Parathyroid adenoma (tissue), 2 donors: ENCODE measurements around the gene AP5Z1.

Experiments used
- H2AFZ ChIP-seq: fragments of 300-600 bp; sonication (generic); one replicate; pipeline ENCODE4 v1.7.0; 2017; ENCODE audit warnings: antibody characterized with exemption, mild to moderate bottlenecking
- H3K27ac ChIP-seq: fragments of 300-600 bp; sonication (generic); one replicate; pipeline ENCODE4 v1.7.0; 2017
- H3K27me3 ChIP-seq: fragments of 300-600 bp; sonication (generic); one replicate; pipeline ENCODE4 v1.7.0; 2017; ENCODE audit warnings: low read length; ENCODE audit not compliant: control insufficient read depth, insufficient read depth
- H3K36me3 ChIP-seq: fragments of 300-600 bp; sonication (generic); one replicate; pipeline ENCODE4 v1.7.0; 2017; ENCODE audit warnings: low read length; ENCODE audit not compliant: control insufficient read depth, insufficient read depth
- H3K4me1 ChIP-seq: fragments of 300-600 bp; sonication (generic); one replicate; pipeline ENCODE4 v1.7.0; 2017; ENCODE audit warnings: control low read depth
- H3K4me2 ChIP-seq: fragments of 300-600 bp; sonication (generic); one replicate; pipeline ENCODE4 v1.7.0; 2017; ENCODE audit warnings: low read length
- H3K4me3 ChIP-seq: fragments of 300-600 bp; sonication (generic); one replicate; pipeline ENCODE4 v1.7.0; 2017; ENCODE audit warnings: low read depth, low read length
- H3K79me2 ChIP-seq: fragments of 300-600 bp; sonication (generic); one replicate; pipeline ENCODE4 v1.7.0; 2017; ENCODE audit warnings: control low read depth
- H3K9ac ChIP-seq: fragments of 300-600 bp; sonication (generic); one replicate; pipeline ENCODE4 v1.7.0; 2017; ENCODE audit warnings: mild to moderate bottlenecking
- H3K9me3 ChIP-seq: fragments of 300-600 bp; sonication (generic); one replicate; pipeline ENCODE4 v1.7.0; 2017; ENCODE audit warnings: low read length; ENCODE audit not compliant: control insufficient read depth
- TF ChIP-seq, protein P1 (sequence below): fragments of 300-600 bp; sonication (generic); IDR thresholded peaks from one replicate; pipeline ENCODE4 v1.7.0; 2017; ENCODE audit warnings: antibody characterized with exemption, mild to moderate bottlenecking
- donor health status: primary hyperparathyroidism.

The AP5Z1 gene

DNA sequence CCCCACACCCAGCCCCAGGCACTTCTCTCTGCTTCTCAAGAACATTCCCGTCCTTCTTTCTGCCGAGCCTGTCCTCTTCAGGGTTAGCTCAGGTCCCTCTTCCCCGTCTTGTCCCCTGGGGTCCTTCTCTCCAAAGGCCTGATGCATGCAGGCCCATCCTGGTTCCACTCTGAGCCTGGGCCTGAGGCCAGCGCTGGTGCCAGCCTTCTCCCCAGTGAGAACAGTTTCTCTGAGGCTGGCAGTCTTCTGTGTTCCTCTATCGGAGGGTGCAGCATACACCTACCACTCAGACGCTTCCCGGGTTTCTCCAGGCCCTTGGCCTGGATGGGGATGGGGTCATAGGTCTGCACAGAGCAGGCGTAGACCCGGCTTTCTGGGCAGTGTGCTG is 14.6 kb downstream of the AP5Z1 start:
- Histone ChIP-seq H2AFZ (no peak overlapping the region), H3K4me2 (no peak overlapping the region), H3K27ac (no peak overlapping the region), H3K4me1 (no peaks in the 10 kb centered on the region), H3K9ac (no peak overlapping the region), H3K79me2 (no peaks in the 10 kb centered on the region), H3K36me3 (no peaks in the 10 kb centered on the region), H3K27me3 (no peaks in the 10 kb centered on the region), H3K9me3 (no peaks in the 10 kb centered on the region), H3K4me3 (no peak overlapping the region)
- TF ChIP-seq, protein P1, sequence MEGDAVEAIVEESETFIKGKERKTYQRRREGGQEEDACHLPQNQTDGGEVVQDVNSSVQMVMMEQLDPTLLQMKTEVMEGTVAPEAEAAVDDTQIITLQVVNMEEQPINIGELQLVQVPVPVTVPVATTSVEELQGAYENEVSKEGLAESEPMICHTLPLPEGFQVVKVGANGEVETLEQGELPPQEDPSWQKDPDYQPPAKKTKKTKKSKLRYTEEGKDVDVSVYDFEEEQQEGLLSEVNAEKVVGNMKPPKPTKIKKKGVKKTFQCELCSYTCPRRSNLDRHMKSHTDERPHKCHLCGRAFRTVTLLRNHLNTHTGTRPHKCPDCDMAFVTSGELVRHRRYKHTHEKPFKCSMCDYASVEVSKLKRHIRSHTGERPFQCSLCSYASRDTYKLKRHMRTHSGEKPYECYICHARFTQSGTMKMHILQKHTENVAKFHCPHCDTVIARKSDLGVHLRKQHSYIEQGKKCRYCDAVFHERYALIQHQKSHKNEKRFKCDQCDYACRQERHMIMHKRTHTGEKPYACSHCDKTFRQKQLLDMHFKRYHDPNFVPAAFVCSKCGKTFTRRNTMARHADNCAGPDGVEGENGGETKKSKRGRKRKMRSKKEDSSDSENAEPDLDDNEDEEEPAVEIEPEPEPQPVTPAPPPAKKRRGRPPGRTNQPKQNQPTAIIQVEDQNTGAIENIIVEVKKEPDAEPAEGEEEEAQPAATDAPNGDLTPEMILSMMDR: no peak

DNA sequence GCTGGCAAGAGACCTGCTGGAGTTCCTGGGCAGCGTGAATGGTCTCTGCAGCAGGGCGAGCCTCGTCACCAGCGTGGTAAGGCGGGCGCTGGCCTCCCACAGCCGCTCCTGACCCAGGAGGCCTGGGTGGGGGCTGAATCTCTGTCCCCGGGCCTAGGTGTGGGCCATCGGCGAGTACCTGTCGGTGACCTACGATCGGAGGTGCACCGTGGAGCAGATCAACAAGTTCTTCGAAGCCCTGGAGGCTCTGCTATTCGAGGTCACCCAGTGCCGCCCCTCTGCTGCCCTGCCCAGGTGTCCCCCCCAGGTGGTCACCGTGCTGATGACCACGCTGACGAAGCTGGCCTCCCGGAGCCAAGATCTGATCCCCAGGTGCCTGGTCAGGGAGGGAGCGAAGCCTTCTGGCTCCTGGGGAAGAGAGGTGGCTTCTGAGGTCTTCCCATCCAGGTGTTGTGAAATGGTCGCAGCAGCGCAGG is 15.1 kb downstream of the AP5Z1 start:
- H2AFZ ChIP-seq: no peak overlapping the region
- H3K27ac ChIP-seq: no peak overlapping the region
- H3K9ac ChIP-seq: no peak overlapping the region
- TF ChIP-seq, protein P1: no peak
- no peaks in the 10 kb centered on the region for H3K27me3 ChIP-seq
- no peaks in the 10 kb centered on the region for H3K36me3 ChIP-seq
- no peak overlapping the region for H3K4me3 ChIP-seq
- no peaks in the 10 kb centered on the region for H3K79me2 ChIP-seq
- H3K4me1 ChIP-seq: no peaks in the 10 kb centered on the region
- no peak overlapping the region for H3K4me2 ChIP-seq
- no peaks in the 10 kb centered on the region for H3K9me3 ChIP-seq

DNA sequence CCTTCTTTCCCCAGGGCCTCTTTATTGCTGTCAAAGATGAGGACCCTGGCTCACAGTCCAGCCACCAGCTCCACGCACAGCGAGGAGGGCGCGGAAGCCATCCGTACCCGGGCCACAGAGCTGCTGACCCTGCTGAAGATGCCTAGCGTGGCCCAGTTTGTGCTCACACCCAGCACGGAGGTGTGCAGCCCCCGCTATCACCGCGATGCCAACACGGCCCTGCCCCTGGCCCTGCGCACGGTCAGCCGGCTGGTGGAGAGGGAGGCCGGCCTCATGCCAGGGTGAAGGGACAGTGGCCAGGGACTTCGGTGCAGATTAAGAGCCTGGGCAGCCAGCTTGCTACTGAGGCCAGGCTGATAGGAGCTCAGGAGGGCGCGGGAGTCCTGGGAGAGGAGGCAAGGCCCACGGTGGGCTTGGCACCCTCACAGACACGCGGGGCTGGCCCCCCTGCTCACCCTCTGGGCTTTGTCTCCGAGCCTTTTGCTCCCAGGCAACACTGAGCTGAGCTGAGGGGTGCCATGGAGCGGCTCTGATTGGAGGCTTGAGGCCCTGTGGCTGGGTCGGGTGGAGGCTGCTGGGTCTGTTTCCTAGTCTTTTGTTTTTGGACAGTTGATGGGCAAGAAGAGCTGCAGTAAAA is 15.8 kb downstream of the AP5Z1 start:
- Histone ChIP-seq H3K9ac (no peak overlapping the region), H2AFZ (no peak overlapping the region), H3K79me2 (no peaks in the 10 kb centered on the region), H3K4me3 (no peak overlapping the region), H3K4me2 (no peak overlapping the region), H3K9me3 (no peaks in the 10 kb centered on the region), H3K4me1 (no peaks in the 10 kb centered on the region), H3K27me3 (no peaks in the 10 kb centered on the region), H3K36me3 (no peaks in the 10 kb centered on the region), H3K27ac (no peak overlapping the region)
- TF ChIP-seq, protein P1: no peak

DNA sequence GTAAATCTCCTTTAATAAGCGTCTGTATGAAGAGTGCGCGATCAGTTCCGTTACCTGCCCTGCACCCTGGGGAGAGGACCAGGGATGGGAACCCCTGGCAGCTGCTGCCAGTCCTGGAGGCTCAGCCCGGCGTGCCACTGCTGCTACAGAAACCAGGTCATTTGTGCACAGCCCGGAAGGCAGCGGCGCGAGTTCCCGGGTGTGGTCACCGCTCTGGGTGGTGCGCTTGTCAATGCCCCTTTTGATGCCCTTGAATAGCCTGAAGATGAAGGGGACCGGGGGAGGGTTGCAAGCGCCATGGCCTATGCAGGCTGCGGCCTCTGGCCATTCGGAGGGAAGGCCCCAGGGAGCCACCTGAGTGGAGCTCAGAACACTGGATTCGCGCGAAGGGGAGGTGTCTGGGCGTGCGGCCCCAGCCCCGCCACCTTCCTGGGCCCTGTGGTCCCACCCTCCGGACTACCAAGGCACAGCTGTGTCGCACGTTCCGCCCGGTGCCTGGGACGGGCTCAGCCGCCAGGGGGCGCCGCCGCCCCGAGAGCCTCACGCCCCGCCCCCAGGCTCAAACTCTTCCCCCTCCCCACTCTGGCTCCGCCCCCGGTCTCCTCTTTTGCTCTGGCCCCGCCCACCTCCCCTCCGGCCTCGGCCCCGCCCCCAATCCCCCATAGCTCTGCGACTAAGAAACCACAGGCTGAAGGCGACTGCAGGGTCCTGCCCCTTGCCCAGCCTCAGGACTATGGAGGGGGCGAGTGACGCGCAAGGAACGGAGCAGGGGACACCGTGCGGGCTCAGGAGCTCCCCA is 16.5 kb downstream of the AP5Z1 start:
- H3K4me3 ChIP-seq: no peak overlapping the region
- H3K9me3 ChIP-seq: no peaks in the 10 kb centered on the region
- no peak overlapping the region for H2AFZ ChIP-seq
- H3K27me3 ChIP-seq: no peaks in the 10 kb centered on the region
- no peak overlapping the region for H3K9ac ChIP-seq
- H3K79me2 ChIP-seq: no peaks in the 10 kb centered on the region
- H3K36me3 ChIP-seq: no peaks in the 10 kb centered on the region
- H3K4me2 ChIP-seq: no peak overlapping the region
- no peak overlapping the region for H3K27ac ChIP-seq
- TF ChIP-seq, protein P1: peak; percentile 26
- H3K4me1 ChIP-seq: no peaks in the 10 kb centered on the region
